ENCODE data around the gene GALNT12.
A peak's percentile ranks its signal among the peaks of the same experiment; 100 is the strongest.

GALNT12 gene

DNA sequence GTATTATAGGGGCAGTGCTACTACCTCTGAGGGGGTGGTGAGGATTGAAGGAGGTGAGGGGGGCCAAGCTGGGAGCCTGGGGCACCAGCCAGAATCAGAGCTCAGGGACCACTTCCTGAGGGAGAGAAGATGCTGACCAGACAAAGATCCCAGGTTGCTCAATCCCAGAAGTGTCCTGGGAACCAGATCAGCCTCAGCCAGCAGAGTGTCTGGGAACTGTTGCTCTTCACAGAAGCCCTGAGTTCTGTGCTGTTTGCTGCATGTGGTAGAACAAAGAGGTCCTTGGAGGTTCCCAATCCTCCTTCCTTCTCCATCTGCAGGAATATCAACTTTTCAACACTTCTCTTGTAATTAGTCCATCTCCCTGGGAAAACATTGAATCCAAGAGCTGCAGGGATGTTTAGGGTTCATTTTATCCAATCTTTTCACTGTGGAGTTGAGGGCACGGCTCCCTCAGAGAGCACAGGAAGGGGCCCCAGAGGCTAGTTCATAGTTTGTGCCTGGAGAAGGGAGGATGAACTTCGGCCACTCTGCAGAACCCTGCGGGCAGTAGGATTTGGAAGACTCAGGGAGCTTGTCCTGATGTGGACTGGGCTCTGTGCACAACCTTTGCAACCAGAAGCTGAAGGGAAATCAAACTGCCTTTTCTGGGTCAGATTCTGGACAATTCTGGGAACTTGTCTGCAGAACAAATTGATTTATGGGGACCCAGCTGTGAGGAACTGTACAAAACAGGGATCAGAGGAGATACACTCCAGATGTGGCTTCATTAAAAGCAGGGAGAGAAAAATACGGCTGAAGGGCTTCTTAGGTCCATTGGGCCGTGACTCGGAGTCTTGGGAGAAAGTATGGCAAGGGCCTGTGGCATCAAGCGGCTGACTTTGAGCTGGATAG is 57.1 kb downstream of the GALNT12 start:
- Histone ChIP-seq H3K36me3 (ENCODE audit: control insufficient read depth, insufficient read depth, low read length) (no peaks in the 10 kb centered on the region), H3K4me1 (ENCODE audit: control insufficient read depth, insufficient read depth, low read length) (peaks cover 6% of the 10 kb centered on the region), H3K4me3 (ENCODE audit: low read length) (no peak overlapping the region), H3K27me3 (ENCODE audit: control insufficient read depth, insufficient read depth, low read length) (no peaks in the 10 kb centered on the region), H3K9ac (ENCODE audit: low read length) (no peak overlapping the region), H3K27ac (ENCODE audit: low read depth, low read length) (peak overlapping the region; percentile 11)

DNA sequence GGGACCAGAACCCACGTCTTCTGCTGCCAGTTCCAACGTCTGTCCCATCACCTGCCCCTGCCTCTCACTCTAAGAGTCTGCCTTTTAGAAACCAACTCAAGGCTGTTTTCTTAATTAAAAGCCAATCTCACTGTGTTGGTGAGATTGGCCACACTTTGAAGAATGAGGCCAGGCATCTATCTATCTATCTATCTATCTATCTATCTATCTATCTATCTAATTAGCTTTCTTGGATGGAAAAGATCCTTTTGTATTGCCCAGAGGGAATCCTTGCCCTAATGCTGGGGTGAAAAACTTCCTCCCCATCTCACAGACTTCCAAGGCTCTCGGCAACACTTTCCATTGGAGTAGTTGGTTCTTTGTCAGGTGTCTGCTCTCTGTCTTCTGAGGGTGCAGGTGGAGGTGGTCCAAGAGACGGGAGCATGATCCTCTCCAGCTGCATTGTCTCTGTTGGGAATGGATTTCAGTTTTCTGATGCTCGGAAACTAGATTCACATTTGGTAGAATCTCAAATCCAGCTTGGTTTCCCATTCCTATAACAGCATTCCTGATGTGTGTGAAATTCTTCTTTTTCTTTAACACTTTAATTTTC is 57.9 kb downstream of the GALNT12 start:
- Histone ChIP-seq H3K27ac (ENCODE audit: low read depth, low read length) (no peak overlapping the region), H3K4me1 (ENCODE audit: control insufficient read depth, insufficient read depth, low read length) (peaks cover 6% of the 10 kb centered on the region), H3K9ac (ENCODE audit: low read length) (no peak overlapping the region), H3K27me3 (ENCODE audit: control insufficient read depth, insufficient read depth, low read length) (no peaks in the 10 kb centered on the region), H3K4me3 (ENCODE audit: low read length) (no peak overlapping the region), H3K36me3 (ENCODE audit: control insufficient read depth, insufficient read depth, low read length) (no peaks in the 10 kb centered on the region)

DNA sequence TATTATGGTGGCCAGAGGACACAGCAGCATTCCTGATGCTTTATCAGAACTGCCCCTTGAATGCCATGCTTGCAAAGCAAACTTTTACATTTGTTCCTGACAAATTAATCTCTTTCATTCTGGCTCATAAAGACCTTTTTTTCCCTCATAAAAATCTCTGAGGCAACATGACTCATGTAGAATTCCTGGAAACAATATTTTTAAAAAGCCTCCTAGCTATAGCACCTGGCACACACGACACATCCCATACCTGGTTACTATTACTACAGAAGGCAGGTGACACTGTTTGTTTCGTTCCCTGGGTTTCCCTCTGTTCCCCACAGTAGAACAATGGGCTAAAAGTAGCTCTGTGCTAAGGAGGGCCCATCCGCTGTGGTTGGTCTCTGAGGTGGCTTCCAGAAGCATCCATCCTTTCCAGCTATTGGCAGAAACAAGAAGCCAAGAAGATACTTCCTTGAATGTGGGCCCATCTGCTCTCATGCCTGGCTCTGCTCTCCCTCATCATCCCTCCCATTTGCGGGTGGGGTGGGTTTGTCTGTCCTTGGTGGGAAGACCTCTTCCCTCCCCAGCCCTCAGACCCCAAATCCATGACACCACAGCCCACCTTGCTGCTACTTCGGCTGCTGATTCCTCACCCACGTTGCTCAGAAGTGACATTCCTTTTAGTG is 59.1 kb downstream of the GALNT12 start:
- no peaks in the 10 kb centered on the region for H3K27me3 ChIP-seq (ENCODE audit: control insufficient read depth, insufficient read depth, low read length)
- no peak overlapping the region for H3K27ac ChIP-seq (ENCODE audit: low read depth, low read length)
- H3K4me1 ChIP-seq (ENCODE audit: control insufficient read depth, insufficient read depth, low read length): peaks cover 6% of the 10 kb centered on the region
- no peak overlapping the region for H3K9ac ChIP-seq (ENCODE audit: low read length)
- no peak overlapping the region for H3K4me3 ChIP-seq (ENCODE audit: low read length)
- H3K36me3 ChIP-seq (ENCODE audit: control insufficient read depth, insufficient read depth, low read length): no peaks in the 10 kb centered on the region

DNA sequence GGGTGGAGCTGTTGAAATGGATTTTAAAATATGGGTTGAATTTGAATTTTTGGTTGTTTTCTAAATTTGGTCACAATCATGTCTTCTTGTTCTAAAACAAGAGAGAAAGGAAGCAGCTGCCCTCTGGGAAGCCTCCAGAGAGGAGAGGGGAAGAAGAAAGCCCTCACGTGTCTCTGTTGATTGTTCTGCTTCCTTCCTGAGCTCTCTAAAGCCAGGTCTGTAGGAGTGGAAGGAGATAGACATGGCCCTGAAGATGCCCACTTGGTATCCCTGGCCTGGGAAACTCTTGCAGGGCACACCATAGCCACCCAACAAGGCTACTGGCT is 59.6 kb downstream of the GALNT12 start:
- no peak overlapping the region for H3K4me3 ChIP-seq (ENCODE audit: low read length)
- H3K9ac ChIP-seq (ENCODE audit: low read length): no peak overlapping the region
- H3K4me1 ChIP-seq (ENCODE audit: control insufficient read depth, insufficient read depth, low read length): peaks cover 4% of the 10 kb centered on the region
- H3K27me3 ChIP-seq (ENCODE audit: control insufficient read depth, insufficient read depth, low read length): no peaks in the 10 kb centered on the region
- H3K27ac ChIP-seq (ENCODE audit: low read depth, low read length): no peak overlapping the region
- H3K36me3 ChIP-seq (ENCODE audit: control insufficient read depth, insufficient read depth, low read length): no peaks in the 10 kb centered on the region

GRCh38 chr9:98867429-98868168 is 60.1 kb downstream of the GALNT12 start:
- peaks cover 4% of the 10 kb centered on the region for H3K4me1 ChIP-seq (ENCODE audit: control insufficient read depth, insufficient read depth, low read length)
- no peaks in the 10 kb centered on the region for H3K36me3 ChIP-seq (ENCODE audit: control insufficient read depth, insufficient read depth, low read length)
- H3K27ac ChIP-seq (ENCODE audit: low read depth, low read length): no peak overlapping the region
- H3K9ac ChIP-seq (ENCODE audit: low read length): no peak overlapping the region
- no peaks in the 10 kb centered on the region for H3K27me3 ChIP-seq (ENCODE audit: control insufficient read depth, insufficient read depth, low read length)
- H3K4me3 ChIP-seq (ENCODE audit: low read length): no peak overlapping the region

DNA sequence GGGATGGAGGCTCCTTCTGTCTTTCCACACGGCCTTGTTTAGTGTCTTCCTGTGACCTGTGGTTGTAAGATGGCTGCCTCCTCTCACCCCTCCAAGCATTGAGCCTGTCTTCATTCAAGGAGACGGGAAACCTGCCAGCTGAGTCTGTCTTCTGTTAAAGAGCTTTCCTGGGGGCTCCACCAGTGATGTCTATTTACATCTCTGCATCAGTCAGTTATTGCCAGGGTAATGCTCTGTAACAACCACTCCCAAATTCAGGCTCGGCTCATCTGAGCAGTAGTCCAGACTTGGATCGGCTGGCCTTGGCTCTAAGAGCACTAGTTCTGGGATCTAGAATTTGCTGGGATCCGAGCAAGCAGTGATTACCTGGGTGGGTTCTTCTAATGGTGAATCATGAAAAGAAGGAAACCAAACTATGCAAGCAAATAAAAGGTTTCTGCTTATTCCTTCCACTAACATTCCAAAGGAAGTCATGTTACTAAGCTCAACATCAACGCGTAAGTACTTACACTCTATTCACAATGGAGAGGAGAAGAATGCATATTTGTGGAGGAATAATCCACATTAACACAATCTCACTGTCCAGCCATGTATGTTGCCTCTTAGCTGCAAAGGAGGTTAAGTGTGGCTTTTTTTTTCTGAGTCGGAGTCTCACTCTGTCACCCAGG is 61.7 kb downstream of the GALNT12 start:
- no peak overlapping the region for H3K4me3 ChIP-seq (ENCODE audit: low read length)
- no peak overlapping the region for H3K27ac ChIP-seq (ENCODE audit: low read depth, low read length)
- H3K36me3 ChIP-seq (ENCODE audit: control insufficient read depth, insufficient read depth, low read length): no peaks in the 10 kb centered on the region
- H3K9ac ChIP-seq (ENCODE audit: low read length): no peak overlapping the region
- peaks cover 4% of the 10 kb centered on the region for H3K4me1 ChIP-seq (ENCODE audit: control insufficient read depth, insufficient read depth, low read length)
- H3K27me3 ChIP-seq (ENCODE audit: control insufficient read depth, insufficient read depth, low read length): no peaks in the 10 kb centered on the region

- Histone ChIP-seq H3K4me1 (ENCODE audit: control insufficient read depth, insufficient read depth, low read length) (peaks cover 4% of the 10 kb centered on the region), H3K27ac (ENCODE audit: low read depth, low read length) (no peak overlapping the region), H3K27me3 (ENCODE audit: control insufficient read depth, insufficient read depth, low read length) (no peaks in the 10 kb centered on the region), H3K4me3 (ENCODE audit: low read length) (no peak overlapping the region), H3K9ac (ENCODE audit: low read length) (no peak overlapping the region), H3K36me3 (ENCODE audit: control insufficient read depth, insufficient read depth, low read length) (no peaks in the 10 kb centered on the region)
These were observed 62.4 kb downstream of the GALNT12 start for GRCh38 chr9:98869866-98870265.

DNA sequence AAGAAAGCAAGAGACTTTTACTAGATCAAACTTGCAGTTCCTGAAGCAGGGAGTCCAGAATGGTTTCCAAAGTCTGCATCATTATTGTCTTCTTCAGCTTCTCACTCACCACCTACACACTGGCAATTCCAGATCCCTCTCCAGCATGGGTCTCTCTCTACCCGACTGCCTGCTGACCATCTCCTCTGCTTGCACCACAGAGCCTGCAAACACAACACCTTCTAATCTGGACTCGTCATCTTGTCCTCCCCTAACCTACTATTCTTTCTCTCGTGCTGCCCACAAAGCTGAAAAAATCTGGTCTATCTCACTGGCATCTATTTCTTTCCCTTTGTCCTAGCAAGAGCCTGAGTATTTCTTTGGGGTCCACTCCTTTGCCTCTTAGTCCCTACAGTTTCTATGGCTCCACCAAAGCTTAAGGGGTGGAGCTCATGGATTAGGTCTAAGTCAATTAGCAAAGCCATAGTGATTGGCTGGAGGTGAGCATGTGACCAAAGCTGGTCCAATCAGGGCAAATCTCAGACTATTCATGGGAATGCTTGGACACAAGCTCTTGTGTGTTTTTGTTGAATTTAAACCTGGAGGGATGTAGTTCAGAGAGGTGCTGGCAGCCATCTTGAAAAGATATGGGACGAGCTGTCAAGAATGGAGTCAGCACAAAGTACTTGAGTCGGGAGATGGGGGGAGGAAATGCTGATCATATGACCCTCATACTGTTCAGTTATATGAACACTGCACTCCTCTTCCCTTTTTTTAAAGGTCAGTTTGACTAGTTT is 63.5 kb downstream of the GALNT12 start:
- Histone ChIP-seq H3K9ac (ENCODE audit: low read length) (no peak overlapping the region), H3K4me3 (ENCODE audit: low read length) (no peak overlapping the region)

GRCh38 chr9:98871558-98872065 is 64.1 kb downstream of the GALNT12 start:
- H3K36me3 ChIP-seq (ENCODE audit: control insufficient read depth, insufficient read depth, low read length): no peaks in the 10 kb centered on the region

More for the DNA sequence above, 63.5 kb downstream of the GALNT12 start:
- Histone ChIP-seq H3K4me1 (ENCODE audit: control insufficient read depth, insufficient read depth, low read length) (peaks cover 4% of the 10 kb centered on the region), H3K27me3 (ENCODE audit: control insufficient read depth, insufficient read depth, low read length) (no peaks in the 10 kb centered on the region), H3K27ac (ENCODE audit: low read depth, low read length) (no peak overlapping the region), H3K36me3 (ENCODE audit: control insufficient read depth, insufficient read depth, low read length) (no peaks in the 10 kb centered on the region)

GRCh38 chr9:98873526-98873925 is 66.1 kb downstream of the GALNT12 start:
- Histone ChIP-seq H3K9ac (ENCODE audit: low read length) (no peak overlapping the region), H3K4me3 (ENCODE audit: low read length) (no peak overlapping the region)

More at GRCh38 chr9:98871558-98872065, 64.1 kb downstream of the GALNT12 start:
- Histone ChIP-seq H3K27ac (ENCODE audit: low read depth, low read length) (no peak overlapping the region), H3K9ac (ENCODE audit: low read length) (no peak overlapping the region), H3K4me1 (ENCODE audit: control insufficient read depth, insufficient read depth, low read length) (peaks cover 3% of the 10 kb centered on the region), H3K27me3 (ENCODE audit: control insufficient read depth, insufficient read depth, low read length) (no peaks in the 10 kb centered on the region), H3K4me3 (ENCODE audit: low read length) (no peak overlapping the region)

GRCh38 chr9:98873951-98874371 is 66.5 kb downstream of the GALNT12 start:
- no peak overlapping the region for H3K9ac ChIP-seq (ENCODE audit: low read length)
- H3K27ac ChIP-seq (ENCODE audit: low read depth, low read length): no peak overlapping the region
- H3K4me3 ChIP-seq (ENCODE audit: low read length): no peak overlapping the region
- H3K27me3 ChIP-seq (ENCODE audit: control insufficient read depth, insufficient read depth, low read length): no peaks in the 10 kb centered on the region
- no peaks in the 10 kb centered on the region for H3K4me1 ChIP-seq (ENCODE audit: control insufficient read depth, insufficient read depth, low read length)
- no peaks in the 10 kb centered on the region for H3K36me3 ChIP-seq (ENCODE audit: control insufficient read depth, insufficient read depth, low read length)

More at GRCh38 chr9:98873526-98873925, 66.1 kb downstream of the GALNT12 start:
- no peaks in the 10 kb centered on the region for H3K27me3 ChIP-seq (ENCODE audit: control insufficient read depth, insufficient read depth, low read length)
- H3K36me3 ChIP-seq (ENCODE audit: control insufficient read depth, insufficient read depth, low read length): no peaks in the 10 kb centered on the region
- no peaks in the 10 kb centered on the region for H3K4me1 ChIP-seq (ENCODE audit: control insufficient read depth, insufficient read depth, low read length)
- H3K27ac ChIP-seq (ENCODE audit: low read depth, low read length): no peak overlapping the region
